GM12875 (cell line): Measurements from ENCODE around the gene DBNDD2.

Experiments used
- H3K4me3 ChIP-seq: one replicate; pipeline ENCODE4 v1.5.1; 2011; ENCODE audit warnings: low read depth, low read length, control low read depth
- TF ChIP-seq, protein P1 (sequence below): IDR thresholded peaks from 2 replicates; pipeline ENCODE4 v1.5.1; 2011; ENCODE audit warnings: low read depth, mild to moderate bottlenecking, control low read depth, inconsistent platforms, low read length, moderate library complexity, borderline replicate concordance; ENCODE audit not compliant: insufficient read depth

DBNDD2 gene

DNA sequence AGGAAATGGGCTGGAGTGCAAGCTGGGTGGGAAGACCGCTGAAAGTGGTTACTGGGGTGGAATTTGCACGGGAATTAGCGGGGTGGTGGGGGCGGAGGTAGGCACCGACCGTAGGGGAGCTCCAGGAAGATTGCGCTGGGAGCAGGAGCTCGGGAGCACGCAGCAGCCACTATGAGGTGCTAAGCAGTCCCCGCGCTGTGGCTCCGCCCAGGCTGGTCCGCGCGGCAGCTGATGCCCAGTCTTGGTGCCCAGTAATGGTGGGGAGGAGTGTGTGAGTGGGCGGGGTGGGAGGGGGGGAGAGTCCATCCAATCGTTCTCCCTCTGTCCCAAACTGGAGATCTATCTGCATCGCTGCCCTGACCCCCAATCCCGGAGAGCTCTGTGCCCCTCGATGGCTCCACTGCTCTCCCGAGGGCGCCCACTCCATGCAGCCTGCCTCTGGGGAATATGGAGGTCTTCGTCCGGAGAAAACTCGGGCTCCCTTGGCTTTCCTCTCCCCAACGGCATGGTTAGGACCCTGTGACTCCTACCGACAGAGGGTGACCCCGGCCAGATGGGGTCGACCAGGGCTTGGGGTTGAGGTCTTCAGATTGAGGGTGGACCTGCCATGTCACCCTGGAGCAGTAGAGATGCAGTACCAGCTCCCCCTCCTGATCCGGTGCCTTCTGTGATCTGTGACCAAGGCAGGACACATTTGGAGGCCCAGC lies 35.3 kb upstream of the DBNDD2 start:
- no peak overlapping the region for H3K4me3 ChIP-seq
- TF ChIP-seq, protein P1, sequence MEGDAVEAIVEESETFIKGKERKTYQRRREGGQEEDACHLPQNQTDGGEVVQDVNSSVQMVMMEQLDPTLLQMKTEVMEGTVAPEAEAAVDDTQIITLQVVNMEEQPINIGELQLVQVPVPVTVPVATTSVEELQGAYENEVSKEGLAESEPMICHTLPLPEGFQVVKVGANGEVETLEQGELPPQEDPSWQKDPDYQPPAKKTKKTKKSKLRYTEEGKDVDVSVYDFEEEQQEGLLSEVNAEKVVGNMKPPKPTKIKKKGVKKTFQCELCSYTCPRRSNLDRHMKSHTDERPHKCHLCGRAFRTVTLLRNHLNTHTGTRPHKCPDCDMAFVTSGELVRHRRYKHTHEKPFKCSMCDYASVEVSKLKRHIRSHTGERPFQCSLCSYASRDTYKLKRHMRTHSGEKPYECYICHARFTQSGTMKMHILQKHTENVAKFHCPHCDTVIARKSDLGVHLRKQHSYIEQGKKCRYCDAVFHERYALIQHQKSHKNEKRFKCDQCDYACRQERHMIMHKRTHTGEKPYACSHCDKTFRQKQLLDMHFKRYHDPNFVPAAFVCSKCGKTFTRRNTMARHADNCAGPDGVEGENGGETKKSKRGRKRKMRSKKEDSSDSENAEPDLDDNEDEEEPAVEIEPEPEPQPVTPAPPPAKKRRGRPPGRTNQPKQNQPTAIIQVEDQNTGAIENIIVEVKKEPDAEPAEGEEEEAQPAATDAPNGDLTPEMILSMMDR, result no peak

DNA sequence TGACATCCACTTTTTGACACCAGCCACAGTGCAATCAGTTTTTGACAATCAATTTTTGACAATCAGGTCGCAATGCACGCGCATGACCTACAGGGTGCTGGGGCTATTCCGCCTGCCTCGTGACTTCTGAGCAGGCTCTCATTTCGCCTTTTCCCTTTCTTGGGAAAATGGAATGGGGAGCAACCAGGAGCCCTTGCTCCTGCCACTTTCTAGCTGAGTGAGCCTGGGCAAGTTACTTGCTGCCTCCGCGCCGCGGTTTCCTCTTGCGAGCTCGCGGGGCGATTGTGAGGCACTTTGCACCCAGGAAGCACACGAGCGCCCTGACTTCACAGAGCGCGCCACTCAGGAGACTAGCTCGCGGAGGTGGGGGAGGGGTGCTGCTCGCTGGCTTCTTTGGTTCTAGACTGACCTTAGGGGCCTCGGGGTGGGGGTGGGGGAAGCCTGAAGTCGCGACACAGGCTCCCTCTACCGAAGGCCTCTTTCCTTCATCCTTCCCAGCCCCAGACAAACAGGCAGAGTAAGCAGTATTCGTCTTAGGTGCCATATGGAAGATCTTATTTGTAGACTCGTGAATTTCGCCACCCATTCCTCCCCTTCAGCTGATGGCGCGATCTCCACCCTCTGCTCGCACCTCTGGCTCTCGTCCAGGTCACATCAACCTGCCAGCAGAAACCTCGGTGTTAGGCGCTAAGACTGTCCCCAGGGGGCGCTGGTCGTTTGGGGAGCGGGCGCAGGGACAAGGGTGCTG lies 34.6 kb upstream of the DBNDD2 start:
- peak overlapping the region; percentile 25 for H3K4me3 ChIP-seq
- TF ChIP-seq, protein P1, result peak; percentile 91

DNA sequence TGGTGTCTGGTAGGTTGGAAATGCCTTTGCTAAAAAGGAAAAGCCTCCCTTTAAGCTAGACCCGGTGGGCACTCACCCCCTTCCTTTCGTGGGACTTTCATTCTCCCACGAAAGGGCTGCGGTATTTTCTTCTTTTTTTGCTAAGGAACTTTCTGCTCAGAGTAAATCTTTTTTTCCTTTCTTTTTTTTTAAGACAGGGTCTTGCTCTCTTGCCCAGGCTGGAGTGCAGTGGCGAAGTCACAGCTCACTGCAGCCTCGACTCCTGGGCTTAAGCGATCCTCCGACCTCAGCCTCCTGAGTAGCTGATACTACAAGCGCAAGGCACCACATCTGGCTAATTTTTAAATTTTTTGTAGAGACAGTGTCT lies 34.0 kb upstream of the DBNDD2 start:
- no peak overlapping the region for H3K4me3 ChIP-seq
- TF ChIP-seq, protein P1, result no peak

DNA sequence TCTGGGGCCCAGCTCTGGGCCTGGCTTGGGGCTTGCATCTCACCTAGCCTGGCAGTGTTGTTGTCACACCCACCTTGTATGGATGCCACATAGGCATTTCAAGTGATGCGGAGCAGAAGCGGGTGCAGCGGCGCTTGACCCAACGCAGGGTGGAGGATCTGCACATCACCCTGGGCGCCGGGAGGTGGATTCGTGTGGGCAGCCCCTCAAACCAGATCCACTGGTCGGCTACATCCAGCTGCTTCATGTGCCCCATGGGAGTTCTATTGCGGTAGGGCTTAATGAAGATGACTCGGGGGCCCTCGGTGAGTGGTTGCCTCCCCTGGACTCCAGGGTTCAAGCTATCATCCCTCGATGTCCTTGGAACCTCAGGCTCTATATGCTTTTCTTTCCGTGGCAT lies 33.1 kb upstream of the DBNDD2 start:
- TF ChIP-seq, protein P1, result no peak
- no peak overlapping the region for H3K4me3 ChIP-seq

- TF ChIP-seq, protein P1, result no peak
- H3K4me3 ChIP-seq, result no peak overlapping the region
Measured at GRCh38 chr20:45377269-45377668, 30.8 kb upstream of the DBNDD2 start.

- TF ChIP-seq, protein P1, result no peak
- H3K4me3 ChIP-seq, result no peak within 1 kb of the TSS
Measured at GRCh38 chr20:45378191-45378590, 29.9 kb upstream of the DBNDD2 start, which contains the start of gene TP53TG5. TSS of gene TP53TG5 (minus strand) at chr20:45378325. CDS start at chr20:45378236, 89 bp downstream.

DNA sequence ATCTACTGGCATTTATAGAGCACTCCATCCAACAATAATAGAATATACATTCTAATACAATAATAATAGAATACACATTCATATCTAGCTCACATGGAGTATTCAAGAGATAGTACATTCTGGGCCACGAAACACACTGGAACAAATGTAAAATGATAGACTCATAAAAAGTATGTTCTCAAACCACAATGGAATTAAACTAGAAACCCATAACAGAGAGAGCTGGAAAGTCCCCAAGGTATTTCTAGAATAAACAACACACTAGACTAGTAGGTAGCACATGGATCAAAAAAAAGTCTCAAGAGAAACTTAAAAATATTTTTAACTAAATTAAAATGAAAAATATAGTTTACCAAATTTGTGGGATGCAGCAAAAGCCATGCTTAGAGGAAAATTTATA lies 20.8 kb upstream of the DBNDD2 start:
- no peak overlapping the region for H3K4me3 ChIP-seq
- TF ChIP-seq, protein P1, result no peak
